ENCODE measurements around the gene MINDY2.

DNA sequence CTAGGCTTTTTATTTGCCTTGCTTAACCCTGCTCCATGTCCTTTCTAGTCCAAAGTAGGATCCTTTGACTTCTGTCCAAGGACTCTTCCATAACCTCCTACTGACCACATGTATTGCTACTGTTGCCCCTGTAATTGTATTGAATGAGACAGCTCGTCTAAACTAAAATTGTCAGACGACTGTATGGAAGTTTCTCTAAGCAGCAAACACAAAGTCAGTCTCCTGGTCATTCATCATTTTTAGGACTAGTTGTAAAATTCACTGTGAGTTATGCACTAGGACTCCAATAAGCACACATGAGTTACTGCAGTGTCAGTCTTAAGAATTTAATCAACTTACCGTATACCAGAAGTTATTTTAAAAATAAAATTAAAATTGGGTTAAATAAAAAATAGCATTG lies 129.5 kb downstream of the MINDY2 start:
- TF ChIP-seq, protein P1, sequence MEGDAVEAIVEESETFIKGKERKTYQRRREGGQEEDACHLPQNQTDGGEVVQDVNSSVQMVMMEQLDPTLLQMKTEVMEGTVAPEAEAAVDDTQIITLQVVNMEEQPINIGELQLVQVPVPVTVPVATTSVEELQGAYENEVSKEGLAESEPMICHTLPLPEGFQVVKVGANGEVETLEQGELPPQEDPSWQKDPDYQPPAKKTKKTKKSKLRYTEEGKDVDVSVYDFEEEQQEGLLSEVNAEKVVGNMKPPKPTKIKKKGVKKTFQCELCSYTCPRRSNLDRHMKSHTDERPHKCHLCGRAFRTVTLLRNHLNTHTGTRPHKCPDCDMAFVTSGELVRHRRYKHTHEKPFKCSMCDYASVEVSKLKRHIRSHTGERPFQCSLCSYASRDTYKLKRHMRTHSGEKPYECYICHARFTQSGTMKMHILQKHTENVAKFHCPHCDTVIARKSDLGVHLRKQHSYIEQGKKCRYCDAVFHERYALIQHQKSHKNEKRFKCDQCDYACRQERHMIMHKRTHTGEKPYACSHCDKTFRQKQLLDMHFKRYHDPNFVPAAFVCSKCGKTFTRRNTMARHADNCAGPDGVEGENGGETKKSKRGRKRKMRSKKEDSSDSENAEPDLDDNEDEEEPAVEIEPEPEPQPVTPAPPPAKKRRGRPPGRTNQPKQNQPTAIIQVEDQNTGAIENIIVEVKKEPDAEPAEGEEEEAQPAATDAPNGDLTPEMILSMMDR (IDR thresholded peaks at IDR 0.05; ENCODE audit: low read depth, low read length, missing input control), result no peak
- TF ChIP-seq, protein P2, sequence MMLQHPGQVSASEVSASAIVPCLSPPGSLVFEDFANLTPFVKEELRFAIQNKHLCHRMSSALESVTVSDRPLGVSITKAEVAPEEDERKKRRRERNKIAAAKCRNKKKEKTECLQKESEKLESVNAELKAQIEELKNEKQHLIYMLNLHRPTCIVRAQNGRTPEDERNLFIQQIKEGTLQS (IDR thresholded peaks at IDR 0.05), result no peak
- TF ChIP-seq RAD21 (IDR thresholded peaks at IDR 0.05), result no peak
- TF ChIP-seq YY1 (IDR thresholded peaks at IDR 0.05), result no peak
- no peak for TF ChIP-seq SP1 (IDR thresholded peaks at IDR 0.05)
- no peak for TF ChIP-seq TAF1 (conservative IDR thresholded peaks at IDR 0.05)
- no peak for TF ChIP-seq JUND (IDR thresholded peaks at IDR 0.05)
- no peak for TF ChIP-seq GABPA (IDR thresholded peaks at IDR 0.05 in 1 of 2, conservative IDR thresholded peaks at IDR 0.05 in 1 of 2)
- TF ChIP-seq EGR1 (IDR thresholded peaks at IDR 0.05; ENCODE audit: low read depth in 2 of 2), result no peak

Data from liver (tissue), 3 donors.